Activated CD4-positive, CD25-positive, alpha-beta regulatory T cell (primary cell): ENCODE data around the gene DCC.

ENCODE experiments used
- DNase-seq, 4 experiments: peaks; one replicate each; lab custom pipeline; 2025; lab: John Stamatoyannopoulos, UW

DCC gene

GRCh38 chr18:52700816-52701215 lies 360.8 kb downstream of the DCC start:
- DNase-seq, result no peak

- no peak for DNase-seq
These were observed 361.4 kb downstream of the DCC start for GRCh38 chr18:52701219-52701935.

GRCh38 chr18:52715421-52715820 lies 375.4 kb downstream of the DCC start:
- DNase-seq, result no peak

- DNase-seq, result no peak
These were observed 376.0 kb downstream of the DCC start for GRCh38 chr18:52715991-52716390.

- DNase-seq, result no peak
These were observed 377.0 kb downstream of the DCC start for GRCh38 chr18:52716973-52717372.

- no peak for DNase-seq
These were observed 382.9 kb downstream of the DCC start for GRCh38 chr18:52722904-52723303.

- DNase-seq, result no peak
These were observed 383.6 kb downstream of the DCC start for GRCh38 chr18:52723550-52723970.

- DNase-seq, result no peak
These were observed 391.1 kb downstream of the DCC start for GRCh38 chr18:52730972-52731619.

- DNase-seq, result no peak
These were observed 398.9 kb downstream of the DCC start for GRCh38 chr18:52738946-52739345.

GRCh38 chr18:52746986-52747385 lies 407.0 kb downstream of the DCC start:
- DNase-seq, result no peak

GRCh38 chr18:52747869-52748268 lies 407.9 kb downstream of the DCC start:
- DNase-seq, result no peak

- no peak for DNase-seq
These were observed 408.3 kb downstream of the DCC start for GRCh38 chr18:52748343-52748742.

- DNase-seq, result no peak
These were observed 409.5 kb downstream of the DCC start for GRCh38 chr18:52749542-52749941.

- no peak for DNase-seq
These were observed 411.0 kb downstream of the DCC start for GRCh38 chr18:52750995-52751394.

GRCh38 chr18:52764316-52764715 lies 424.3 kb downstream of the DCC start:
- no peak for DNase-seq

- no peak for DNase-seq
These were observed 426.1 kb downstream of the DCC start for GRCh38 chr18:52766002-52766545.

GRCh38 chr18:52781113-52781512 lies 441.1 kb downstream of the DCC start:
- DNase-seq, result no peak

GRCh38 chr18:52791321-52791720 lies 451.3 kb downstream of the DCC start:
- no peak for DNase-seq

GRCh38 chr18:52812834-52813233 lies 472.8 kb downstream of the DCC start:
- DNase-seq, result no peak

GRCh38 chr18:52813635-52814416 lies 473.8 kb downstream of the DCC start:
- no peak for DNase-seq

- DNase-seq, result no peak
These were observed 475.7 kb downstream of the DCC start for GRCh38 chr18:52815651-52816050.

- no peak for DNase-seq
These were observed 476.1 kb downstream of the DCC start for GRCh38 chr18:52816121-52816520.

GRCh38 chr18:52822160-52822559 lies 482.2 kb downstream of the DCC start:
- no peak for DNase-seq
